GM18499 (cell line): ENCODE data around the gene HPN.

ENCODE experiments used
- ATAC-seq: cut with Tn5 transposase; IDR thresholded peaks from one replicate; pipeline ENCODE4 v1.9.1; 2021; ENCODE audit warnings: moderate number of reproducible peaks; ENCODE audit not compliant: insufficient read depth, unreplicated experiment

HPN gene

DNA sequence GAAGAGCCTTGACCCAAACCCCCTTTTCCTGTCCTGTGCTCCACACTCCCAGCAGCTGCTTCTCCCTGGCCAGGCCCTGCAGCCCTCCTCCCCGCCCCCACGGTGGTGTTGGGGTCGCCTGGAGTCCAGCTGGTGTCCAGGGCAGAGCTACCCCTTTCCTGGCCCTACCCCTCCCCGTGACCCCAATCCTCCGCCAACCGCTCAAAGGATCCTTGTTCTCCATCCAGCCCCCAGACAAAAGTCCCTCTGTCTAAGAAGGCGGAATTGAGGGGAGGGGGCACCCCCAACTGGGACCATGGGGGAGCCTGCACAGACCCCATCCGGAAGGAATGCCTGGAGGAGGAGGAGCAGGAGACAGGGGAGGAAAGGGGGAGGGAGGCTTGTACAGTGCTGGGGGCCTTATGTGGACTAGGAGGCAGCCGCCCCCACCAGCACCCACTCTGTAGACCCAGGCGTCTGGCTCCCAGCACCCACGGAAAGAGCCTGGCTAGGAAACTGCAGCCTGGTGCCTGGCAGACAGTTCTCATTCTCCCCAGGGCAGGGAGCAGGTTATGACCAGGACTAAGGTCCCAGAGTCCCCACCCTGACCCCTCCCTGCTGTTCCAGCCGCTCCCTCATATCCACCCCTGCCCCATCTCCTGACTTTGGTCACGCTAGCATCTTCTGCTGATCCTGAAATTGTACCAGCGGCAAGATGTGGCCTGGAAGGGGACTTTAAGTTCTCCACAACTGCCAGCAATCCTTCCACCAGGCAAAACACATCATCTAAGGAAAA lies 73.8 kb downstream of the HPN start, which contains the start of gene FXYD3:
Gene FXYD3 (plus strand): TSS at position 647 of the 775 bp plus-strand sequence. CDS start 3,554 bp downstream, outside the sequence.
- no peak for ATAC-seq
